Right atrium auricular region (tissue), 2 donors: ENCODE results near the gene PPP1R16B. TPM values are rescaled to one million over a fixed set of nuclear protein-coding genes. Genes with fewer than 3 reads are reported as not detected.

Source experiments
- DNase-seq: peaks from one replicate; pipeline ENCODE4 v3.0.0-alpha.2; 2019; ENCODE audit warnings: low spot score
- H3K27ac ChIP-seq, 2 donors: fragments of 200-600 bp; sonication (generic); 1 replicate in 1 of 2; 2 replicates in 1 of 2; pipeline ENCODE4 v1.5.1; 2016 to 2019
- H3K27me3 ChIP-seq, 2 donors: fragments of 200-600 bp; sonication (generic); one replicate each; pipeline versions ENCODE4 v1.5.1 to v1.6.0; 2017 to 2019
- H3K36me3 ChIP-seq: fragments of 200-600 bp; sonication (generic); one replicate; pipeline ENCODE4 v1.5.1; 2016
- H3K4me1 ChIP-seq, 2 donors: fragments of 200-600 bp; sonication (generic); one replicate each; pipeline versions ENCODE4 v1.5.1 to v1.6.0; 2017 to 2019
- H3K4me3 ChIP-seq, 2 donors: fragments of 200-600 bp; sonication (generic); 1 replicate in 1 of 2; 2 replicates in 1 of 2; pipeline ENCODE4 v1.5.1; 2017 to 2019; ENCODE audit warnings: mild to moderate bottlenecking in 1 of 2, moderate library complexity in 1 of 2
- H3K9me3 ChIP-seq, 2 donors: fragments of 200-600 bp; sonication (generic); one replicate each; pipeline ENCODE4 v1.5.1; 2019
- total RNA-seq, 2 donors: library from RNA; depleted of rRNA; stranded (reverse); fragments of >200 nt; gene quantifications; one replicate each; pipeline ENCODE4 v1.1.0, GENCODE V29; 2016
- TF ChIP-seq, protein P1 (sequence below), 2 donors: fragments of 200-600 bp; sonication (generic); IDR thresholded peaks; one replicate each; pipeline ENCODE4 v1.5.1; 2019; ENCODE audit warnings: antibody characterized with exemption in 2 of 2

Gene PPP1R16B
- total RNA-seq, 2 donors from 2014 or later: 0.96 to 6.6 TPM

DNA sequence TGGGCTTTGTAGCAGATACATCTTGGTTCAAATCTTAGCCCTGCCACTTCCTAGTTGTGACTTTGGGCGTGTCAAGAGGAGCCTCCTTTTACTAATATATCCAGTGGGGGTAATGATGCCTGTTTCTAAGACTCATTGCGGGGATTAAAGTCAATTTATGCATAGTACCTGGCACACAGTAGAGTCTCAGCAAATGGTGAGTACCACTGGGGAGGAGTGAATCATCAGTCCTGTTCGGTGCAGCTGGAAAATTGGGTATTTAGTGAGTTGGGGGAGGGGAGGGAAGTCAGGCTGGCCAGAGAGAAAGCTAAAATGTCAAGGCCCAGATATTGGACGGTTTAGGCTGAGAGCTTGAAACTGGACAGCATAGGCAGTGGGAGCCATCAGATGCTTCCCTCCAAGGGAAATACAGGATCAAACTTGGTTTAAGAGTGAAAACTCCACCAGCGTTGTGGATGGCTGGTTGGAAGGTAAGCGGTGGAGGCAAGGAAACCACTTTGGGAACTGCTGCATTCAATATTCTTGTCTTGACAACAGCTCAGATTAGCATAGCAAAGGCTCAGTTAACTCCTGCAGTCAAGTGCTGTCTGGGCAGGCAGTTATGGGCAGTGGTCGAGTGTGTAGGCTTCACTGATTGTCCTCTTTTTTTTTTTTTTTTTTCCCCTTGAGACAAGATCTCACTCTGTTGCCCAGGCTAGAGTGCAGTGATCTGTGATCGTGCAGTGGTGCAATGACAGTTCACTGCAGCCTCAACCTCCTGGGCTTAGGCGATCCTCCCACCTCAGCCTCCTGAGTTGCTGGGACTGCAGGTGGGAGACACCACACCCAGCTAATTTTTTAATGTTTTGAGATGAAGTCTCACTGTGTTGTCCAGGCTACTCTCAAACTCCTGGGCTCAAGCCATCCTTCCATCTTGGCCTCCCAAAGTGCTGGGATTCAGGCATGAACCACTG is 12.9 kb downstream of the PPP1R16B start:
- Histone ChIP-seq H3K36me3 (no peaks in the 10 kb centered on the region), H3K9me3 (peaks cover 0 to 11% of the 10 kb centered on the region in 2 donors), H3K4me3 (no peak overlapping the region), H3K27ac (no peak overlapping the region), H3K27me3 (no peaks in the 10 kb centered on the region), H3K4me1 (no peaks in the 10 kb centered on the region)
- DNase-seq: no peak
- TF ChIP-seq, protein P1, sequence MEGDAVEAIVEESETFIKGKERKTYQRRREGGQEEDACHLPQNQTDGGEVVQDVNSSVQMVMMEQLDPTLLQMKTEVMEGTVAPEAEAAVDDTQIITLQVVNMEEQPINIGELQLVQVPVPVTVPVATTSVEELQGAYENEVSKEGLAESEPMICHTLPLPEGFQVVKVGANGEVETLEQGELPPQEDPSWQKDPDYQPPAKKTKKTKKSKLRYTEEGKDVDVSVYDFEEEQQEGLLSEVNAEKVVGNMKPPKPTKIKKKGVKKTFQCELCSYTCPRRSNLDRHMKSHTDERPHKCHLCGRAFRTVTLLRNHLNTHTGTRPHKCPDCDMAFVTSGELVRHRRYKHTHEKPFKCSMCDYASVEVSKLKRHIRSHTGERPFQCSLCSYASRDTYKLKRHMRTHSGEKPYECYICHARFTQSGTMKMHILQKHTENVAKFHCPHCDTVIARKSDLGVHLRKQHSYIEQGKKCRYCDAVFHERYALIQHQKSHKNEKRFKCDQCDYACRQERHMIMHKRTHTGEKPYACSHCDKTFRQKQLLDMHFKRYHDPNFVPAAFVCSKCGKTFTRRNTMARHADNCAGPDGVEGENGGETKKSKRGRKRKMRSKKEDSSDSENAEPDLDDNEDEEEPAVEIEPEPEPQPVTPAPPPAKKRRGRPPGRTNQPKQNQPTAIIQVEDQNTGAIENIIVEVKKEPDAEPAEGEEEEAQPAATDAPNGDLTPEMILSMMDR (IDR thresholded peaks at IDR 0.05): no peak

DNA sequence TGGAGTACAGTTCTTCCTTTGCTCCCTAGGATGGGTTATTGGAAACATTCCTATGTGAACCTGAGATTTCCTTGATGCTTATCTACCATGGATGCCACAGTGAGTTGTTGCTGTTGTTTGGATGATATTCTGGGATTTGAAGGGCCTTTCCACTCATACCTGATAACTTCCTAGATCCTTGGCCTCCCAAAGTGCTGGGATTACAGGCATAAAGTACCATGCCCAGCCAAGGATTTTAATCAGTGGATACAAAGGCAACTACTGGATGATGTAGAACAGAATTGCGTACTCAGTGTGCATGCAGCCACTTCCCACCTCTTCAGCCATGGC is 20.0 kb downstream of the PPP1R16B start:
- Histone ChIP-seq H3K9me3 (peaks cover 0 to 11% of the 10 kb centered on the region in 2 donors), H3K4me3 (no peak overlapping the region), H3K27ac (no peak overlapping the region), H3K36me3 (no peaks in the 10 kb centered on the region), H3K27me3 (no peaks in the 10 kb centered on the region), H3K4me1 (peaks cover 0 to 18% of the 10 kb centered on the region in 2 donors)
- no peak for DNase-seq
- TF ChIP-seq, protein P1 (IDR thresholded peaks at IDR 0.05): no peak

DNA sequence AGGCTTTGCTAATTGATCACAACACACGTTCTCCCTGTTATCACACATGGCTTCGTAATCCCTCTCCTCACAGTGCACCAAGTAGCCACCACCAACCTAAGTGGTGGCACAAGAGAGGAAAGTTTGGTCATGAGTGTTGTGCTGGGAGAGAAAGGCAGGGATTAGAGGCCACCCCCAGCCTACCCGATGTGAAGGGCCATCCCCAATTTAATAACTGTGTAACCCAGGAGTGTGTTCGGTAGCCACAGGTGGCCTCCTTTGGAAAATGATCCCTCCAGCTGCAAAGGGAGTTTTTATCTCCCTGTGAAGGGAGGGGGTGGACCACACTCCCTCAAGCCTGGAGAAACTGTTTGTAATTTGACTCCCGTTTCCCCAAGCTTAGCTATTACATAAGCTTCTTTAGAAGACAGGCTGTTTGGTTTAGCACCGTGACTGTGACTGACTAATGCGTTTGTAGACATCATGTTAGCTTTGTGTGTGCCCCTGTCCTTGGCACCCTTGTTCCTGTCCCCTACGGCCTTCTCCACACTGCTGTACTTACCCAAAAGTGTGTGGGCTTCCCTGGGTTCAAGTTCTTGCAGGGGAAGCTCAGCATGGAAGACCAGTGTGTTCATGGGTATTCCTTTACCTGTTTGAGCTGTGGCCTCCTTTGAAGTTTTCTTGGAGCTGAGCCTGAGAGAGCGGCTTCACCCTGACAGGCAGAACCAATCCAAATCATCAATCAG is 20.6 kb downstream of the PPP1R16B start:
- no peak for DNase-seq
- Histone ChIP-seq H3K36me3 (no peaks in the 10 kb centered on the region), H3K27ac (no peak overlapping the region), H3K4me1 (peaks cover 0 to 18% of the 10 kb centered on the region in 2 donors), H3K27me3 (no peaks in the 10 kb centered on the region), H3K4me3 (no peak overlapping the region), H3K9me3 (peaks cover 0 to 10% of the 10 kb centered on the region in 2 donors)
- TF ChIP-seq, protein P1 (IDR thresholded peaks at IDR 0.05): no peak

DNA sequence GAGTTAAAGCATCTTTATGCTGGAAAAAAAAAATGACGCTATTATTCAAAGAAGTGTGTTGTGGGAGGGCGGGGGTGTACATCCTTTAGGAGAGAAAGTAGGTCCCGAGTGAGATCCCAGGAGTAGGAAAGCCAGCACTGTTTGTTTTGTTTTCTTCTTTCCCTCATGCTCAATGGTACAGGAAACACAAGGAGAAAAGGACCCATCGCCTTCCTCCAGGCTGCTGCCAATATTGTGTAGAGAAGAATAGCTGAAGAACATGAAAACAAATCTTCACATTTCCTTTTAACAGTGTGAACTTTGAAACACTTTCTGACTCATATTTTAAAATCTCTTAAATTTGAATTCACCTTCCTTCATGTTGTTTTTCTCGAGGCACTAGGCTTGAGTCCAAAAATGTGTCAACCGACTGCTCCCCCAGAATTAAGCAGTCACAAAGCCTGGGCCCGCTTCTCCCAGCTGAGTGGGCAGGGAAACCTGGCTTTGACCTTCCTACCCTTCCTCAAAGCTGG is 22.3 kb downstream of the PPP1R16B start:
- Histone ChIP-seq H3K4me1 (peaks cover 0 to 18% of the 10 kb centered on the region in 2 donors), H3K9me3 (no peaks in the 10 kb centered on the region), H3K27me3 (no peaks in the 10 kb centered on the region), H3K27ac (no peak overlapping the region), H3K36me3 (no peaks in the 10 kb centered on the region), H3K4me3 (no peak overlapping the region)
- no peak for DNase-seq
- TF ChIP-seq, protein P1 (IDR thresholded peaks at IDR 0.05): no peak

DNA sequence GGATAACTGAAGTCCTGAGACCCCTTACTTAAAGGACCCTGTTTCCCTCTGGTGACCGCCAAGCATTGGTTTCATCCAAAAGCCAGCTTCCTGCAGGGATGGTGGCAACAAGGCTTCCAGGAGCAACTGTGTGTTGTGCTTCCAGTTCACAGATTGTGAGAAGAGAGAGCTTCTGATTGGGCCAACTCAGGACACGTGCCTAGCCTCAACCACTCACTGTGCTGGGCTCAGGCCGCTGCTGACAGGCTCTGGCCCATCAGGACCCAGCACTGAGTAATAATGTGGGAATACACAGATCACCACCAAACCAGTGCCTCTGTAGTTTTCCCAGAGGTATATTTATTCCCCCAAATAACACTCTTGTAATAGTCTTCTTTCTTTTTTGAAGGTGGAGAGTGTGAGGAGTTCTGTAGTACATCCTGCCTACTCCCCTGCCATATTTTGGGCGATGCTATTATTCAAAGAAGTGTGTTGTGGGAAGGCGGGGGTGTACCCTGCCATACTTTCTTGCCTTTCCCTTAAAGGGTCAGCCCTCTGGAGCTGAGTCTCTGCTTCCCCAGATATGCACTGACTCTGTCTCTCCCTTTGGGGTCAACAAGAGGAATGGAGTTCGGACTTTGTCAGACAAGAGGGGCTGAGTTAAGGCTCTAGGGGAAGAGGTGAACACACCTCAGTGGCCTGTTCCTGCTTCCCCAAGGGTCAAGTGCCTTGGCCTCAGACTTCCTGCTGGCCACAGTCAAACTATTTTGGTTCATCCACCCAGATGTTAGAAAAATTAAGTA is 23.2 kb downstream of the PPP1R16B start:
- Histone ChIP-seq H3K27ac (no peak overlapping the region), H3K36me3 (no peaks in the 10 kb centered on the region)
- TF ChIP-seq, protein P1 (IDR thresholded peaks at IDR 0.05): no peak

More for the DNA sequence above, 23.2 kb downstream of the PPP1R16B start:
- H3K4me3 ChIP-seq: no peak overlapping the region
- H3K4me1 ChIP-seq: peaks cover 0 to 18% of the 10 kb centered on the region in 2 donors
- no peak for DNase-seq
- no peaks in the 10 kb centered on the region for H3K9me3 ChIP-seq
- H3K27me3 ChIP-seq: no peaks in the 10 kb centered on the region
